HG03378 (cell line): ENCODE results near the gene ZG16B.

Source experiments
- ATAC-seq: cut with Tn5 transposase; IDR thresholded peaks from one replicate; pipeline ENCODE4 v1.9.1; 2021; ENCODE audit warnings: mild to moderate bottlenecking, moderate library complexity; ENCODE audit not compliant: unreplicated experiment

Gene ZG16B

GRCh38 chr16:2842340-2843000, 12.4 kb downstream of the ZG16B start:
- no peak for ATAC-seq

- no peak for ATAC-seq
Observed at GRCh38 chr16:2843526-2843925, 13.4 kb downstream of the ZG16B start.

GRCh38 chr16:2845116-2845515, 15.0 kb downstream of the ZG16B start:
- no peak for ATAC-seq

GRCh38 chr16:2846511-2847310, 16.6 kb downstream of the ZG16B start:
- no peak for ATAC-seq

- no peak for ATAC-seq
Observed at GRCh38 chr16:2848933-2849725, 19.0 kb downstream of the ZG16B start.

GRCh38 chr16:2852003-2852730, 22.1 kb downstream of the ZG16B start:
- no peak for ATAC-seq

- ATAC-seq = no peak
Observed at GRCh38 chr16:2852731-2853507, 22.8 kb downstream of the ZG16B start.

- no peak for ATAC-seq
Observed at GRCh38 chr16:2853531-2854073, 23.5 kb downstream of the ZG16B start.

- ATAC-seq = no peak
Observed at GRCh38 chr16:2854700-2855309, 24.7 kb downstream of the ZG16B start.

GRCh38 chr16:2855536-2855935, 25.4 kb downstream of the ZG16B start:
- ATAC-seq = no peak

GRCh38 chr16:2856061-2856670, 26.1 kb downstream of the ZG16B start:
- no peak for ATAC-seq

- no peak for ATAC-seq
Observed at GRCh38 chr16:2856686-2857450, 26.8 kb downstream of the ZG16B start.

GRCh38 chr16:2857451-2858244, 27.5 kb downstream of the ZG16B start, which contains the start of gene PRSS22:
Gene PRSS22 (minus strand): TSS chr16:2858170. CDS start chr16:2858104, 66 bp downstream.
- ATAC-seq = no peak

- no peak for ATAC-seq
Observed at GRCh38 chr16:2858245-2859025, 28.3 kb downstream of the ZG16B start.

- no peak for ATAC-seq
Observed at GRCh38 chr16:2859686-2860265, 29.7 kb downstream of the ZG16B start.
